Neural progenitor cell (in vitro differentiated cells): Measurements from ENCODE around the gene TRAF7. TPM values are rescaled to one million over a fixed set of nuclear protein-coding genes. Genes with fewer than 3 reads are reported as not detected.
A peak's percentile ranks its signal among the peaks of the same experiment; 100 is the strongest.

Experiments
- DNase-seq: peaks from one replicate; pipeline ENCODE4 v3.0.0-alpha.2; 2016; ENCODE audit warnings: low spot score
- H2AFZ ChIP-seq: fragments of 200-600 bp; sonication (generic); replicated peaks from 2 replicates; pipeline ENCODE4 v1.6.1; 2016; ENCODE audit warnings: antibody characterized with exemption
- H3F3A ChIP-seq: fragments of 200-600 bp; sonication (generic); 2 replicates; pipeline ENCODE4 v1.6.1; 2016; ENCODE audit warnings: antibody characterized with exemption, low read depth
- H3K27ac ChIP-seq: fragments of 200-600 bp; sonication (generic); 2 replicates; pipeline ENCODE4 v1.5.1; 2016; ENCODE audit warnings: mild to moderate bottlenecking
- H3K27me3 ChIP-seq: fragments of 200-600 bp; sonication (generic); 2 replicates; pipeline ENCODE4 v1.6.1; 2016; ENCODE audit warnings: mild to moderate bottlenecking, moderate library complexity
- H3K36me3 ChIP-seq: fragments of 200-600 bp; sonication (generic); 2 replicates; pipeline ENCODE4 v1.5.1; 2016
- H3K4me1 ChIP-seq: fragments of 200-600 bp; sonication (generic); 2 replicates; pipeline ENCODE4 v1.6.1; 2016; ENCODE audit warnings: mixed run types
- H3K4me2 ChIP-seq: fragments of 200-600 bp; sonication (generic); 2 replicates; pipeline ENCODE4 v1.6.1; 2016
- H3K4me3 ChIP-seq: fragments of 200-600 bp; sonication (generic); 2 replicates; pipeline ENCODE4 v1.5.1; 2016
- H3K79me2 ChIP-seq: fragments of 200-600 bp; sonication (generic); 2 replicates; pipeline ENCODE4 v1.6.1; 2016; ENCODE audit warnings: low read depth
- H3K9ac ChIP-seq: fragments of 200-600 bp; sonication (generic); 2 replicates; pipeline ENCODE4 v1.6.1; 2016
- H3K9me3 ChIP-seq: fragments of 200-600 bp; sonication (generic); 2 replicates; pipeline ENCODE4 v1.5.1; 2016; ENCODE audit warnings: low read depth
- H4K20me1 ChIP-seq: fragments of 200-600 bp; sonication (generic); 2 replicates; pipeline ENCODE4 v1.6.1; 2016; ENCODE audit warnings: low read depth
- H3K27ac Mint-ChIP-seq: 3 replicates; pipeline ENCODE4 v1.8.0; 2021; ENCODE audit warnings: mixed read lengths
- H3K27me3 Mint-ChIP-seq: 2 replicates; pipeline ENCODE4 v1.8.0; 2022; ENCODE audit warnings: low read depth, mild to moderate bottlenecking, inconsistent platforms, moderate library complexity, mixed read lengths; ENCODE audit not compliant: insufficient read depth
- H3K36me3 Mint-ChIP-seq: 3 replicates; pipeline ENCODE4 v1.8.0; 2021; ENCODE audit warnings: mixed read lengths
- H3K4me1 Mint-ChIP-seq: 3 replicates; pipeline ENCODE4 v1.8.0; 2021; ENCODE audit warnings: mixed read lengths
- H3K4me3 Mint-ChIP-seq: 3 replicates; pipeline ENCODE4 v1.8.0; 2021; ENCODE audit warnings: mild to moderate bottlenecking, moderate library complexity, mixed read lengths
- H3K9me3 Mint-ChIP-seq: 3 replicates; pipeline ENCODE4 v1.8.0; 2020; ENCODE audit warnings: mixed read lengths
- CTCF ChIP-seq: fragments of 200-600 bp; sonication (generic); IDR thresholded peaks from 2 replicates; pipeline ENCODE4 v1.5.1; 2017; ENCODE audit warnings: antibody characterized with exemption, mild to moderate bottlenecking
- EZH2 ChIP-seq: fragments of 200-600 bp; sonication (generic); IDR thresholded peaks from 2 replicates; pipeline ENCODE4 v1.6.1; 2017; ENCODE audit warnings: antibody characterized with exemption, mild to moderate bottlenecking, moderate library complexity
- EZH2phosphoT487 ChIP-seq: fragments of 200-600 bp; sonication (generic); IDR thresholded peaks from 2 replicates; pipeline ENCODE4 v1.6.1; 2017; ENCODE audit warnings: antibody characterized with exemption
- total RNA-seq: library from RNA; depleted of rRNA; stranded (reverse); fragments of >200 nt; gene quantifications from 2 replicates; pipeline ENCODE4 v1.2.3, GENCODE V29; 2015; ENCODE audit warnings: low replicate concordance

Gene TRAF7
- total RNA-seq, 1 donor from 2014 or later = 24.1 TPM

GRCh38 chr16:2156849-2157224 lies 1.3 kb downstream of the TRAF7 start:
- H4K20me1 ChIP-seq = peaks cover 88% of the 10 kb centered on the region
- H3K36me3 ChIP-seq = no peaks in the 10 kb centered on the region
- peak overlapping the region; percentile 94 for H3K4me3 Mint-ChIP-seq
- peak overlapping the region; percentile 92 for H3K4me2 ChIP-seq
- no peak overlapping the region for H3K9ac ChIP-seq
- H3K27ac ChIP-seq = no peak overlapping the region
- no peaks in the 10 kb centered on the region for H3K9me3 Mint-ChIP-seq
- peaks cover 2% of the 10 kb centered on the region for H3K36me3 Mint-ChIP-seq
- peak overlapping the region; percentile 42 for H3K27ac Mint-ChIP-seq
- no peaks in the 10 kb centered on the region for H3K9me3 ChIP-seq
- H3K27me3 Mint-ChIP-seq = peaks cover 4% of the 10 kb centered on the region
- TF ChIP-seq EZH2phosphoT487 (no peak), CTCF (no peak), EZH2 (no peak)
- peaks cover 40% of the 10 kb centered on the region for H3F3A ChIP-seq
- no peak for DNase-seq
- H3K4me1 Mint-ChIP-seq = peaks cover 45% of the 10 kb centered on the region
- peaks cover 91% of the 10 kb centered on the region for H3K79me2 ChIP-seq
- H2AFZ ChIP-seq = no peak overlapping the region
- peak overlapping the region; percentile 84 for H3K4me3 ChIP-seq
- no peaks in the 10 kb centered on the region for H3K27me3 ChIP-seq
- H3K4me1 ChIP-seq = peaks cover 43% of the 10 kb centered on the region

DNA sequence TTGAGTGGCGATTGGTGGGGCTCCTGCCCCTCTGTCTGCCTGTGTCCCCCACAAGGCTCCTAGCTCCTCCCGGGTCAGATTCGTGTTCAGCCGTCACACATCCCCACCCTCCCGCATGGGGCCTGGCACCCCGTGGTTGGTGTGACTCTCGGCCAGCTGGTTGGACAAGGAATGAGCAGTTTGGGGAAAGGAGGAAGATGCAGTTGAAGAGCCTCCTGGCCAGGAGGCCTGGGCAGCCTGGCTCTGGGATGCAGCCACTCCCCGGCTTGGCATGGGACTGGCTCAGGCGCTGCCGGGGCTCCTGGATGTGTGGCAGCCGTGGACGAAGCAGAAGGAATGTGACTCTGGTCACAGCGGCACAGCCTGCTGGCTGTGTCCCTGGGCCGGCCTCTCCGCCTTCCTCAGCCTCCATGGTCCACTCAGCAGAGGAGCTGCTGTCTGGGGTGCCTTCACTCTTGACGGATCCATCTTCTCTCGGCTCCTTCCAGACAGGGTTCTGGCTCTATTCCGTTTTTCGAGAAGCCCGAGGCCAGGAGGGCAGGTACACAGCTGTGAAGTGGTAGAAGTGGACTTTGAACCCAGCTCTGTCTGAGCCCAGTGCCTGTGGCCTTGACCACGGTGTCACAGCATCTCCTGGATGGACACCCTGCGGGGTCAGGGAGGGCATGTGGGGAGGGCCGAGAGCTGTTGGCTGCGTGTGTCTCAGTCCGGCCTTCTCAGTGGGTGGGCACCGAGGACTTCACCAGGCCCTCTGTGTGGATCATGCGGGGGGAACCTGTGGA lies 2.1 kb downstream of the TRAF7 start:
- Histone ChIP-seq H3K4me3 (no peak overlapping the region), H3F3A (peaks cover 32% of the 10 kb centered on the region), H4K20me1 (peaks cover 87% of the 10 kb centered on the region), H3K79me2 (peaks cover 91% of the 10 kb centered on the region), H3K9ac (no peak overlapping the region), H3K27ac (no peak overlapping the region), H3K4me1 (peaks cover 41% of the 10 kb centered on the region), H3K9me3 (no peaks in the 10 kb centered on the region), H3K4me2 (no peak overlapping the region), H3K27me3 (no peaks in the 10 kb centered on the region), H2AFZ (no peak overlapping the region), H3K36me3 (no peaks in the 10 kb centered on the region)
- H3K27ac Mint-ChIP-seq = peak overlapping the region; percentile 42
- H3K4me3 Mint-ChIP-seq = peak overlapping the region; percentile 94
- peaks cover 2% of the 10 kb centered on the region for H3K36me3 Mint-ChIP-seq
- TF ChIP-seq EZH2 = no peak
- TF ChIP-seq CTCF = no peak
- no peak for TF ChIP-seq EZH2phosphoT487
- H3K4me1 Mint-ChIP-seq = peaks cover 43% of the 10 kb centered on the region
- DNase-seq = no peak
- H3K9me3 Mint-ChIP-seq = no peaks in the 10 kb centered on the region
- peaks cover 4% of the 10 kb centered on the region for H3K27me3 Mint-ChIP-seq

DNA sequence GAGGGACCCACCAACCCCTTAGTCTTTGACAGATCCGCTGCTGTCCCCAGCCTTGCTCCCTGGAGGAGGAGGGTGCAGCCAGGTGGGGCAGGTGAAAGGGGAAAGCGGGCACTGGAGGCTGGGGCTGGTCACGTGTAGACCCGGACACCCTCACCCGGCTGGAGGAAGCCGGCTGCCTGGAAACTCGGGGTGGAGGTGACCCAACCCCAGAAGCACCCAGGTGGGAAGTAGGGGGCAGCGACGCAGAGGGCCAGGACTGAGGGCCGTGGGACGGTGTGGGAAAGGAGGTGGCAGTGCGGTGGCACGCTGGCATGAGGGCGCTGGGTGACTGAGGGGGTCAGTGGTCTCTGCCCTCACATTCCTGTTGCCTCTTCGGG lies 2.7 kb downstream of the TRAF7 start:
- H3K9ac ChIP-seq = no peak overlapping the region
- H3K4me1 Mint-ChIP-seq = peaks cover 43% of the 10 kb centered on the region
- no peak overlapping the region for H3K27ac Mint-ChIP-seq
- no peak for DNase-seq
- H3K27me3 ChIP-seq = no peaks in the 10 kb centered on the region
- no peak overlapping the region for H3K4me3 ChIP-seq
- peaks cover 2% of the 10 kb centered on the region for H3K36me3 Mint-ChIP-seq
- H2AFZ ChIP-seq = no peak overlapping the region
- H3K4me2 ChIP-seq = no peak overlapping the region
- peaks cover 5% of the 10 kb centered on the region for H3K27me3 Mint-ChIP-seq
- peaks cover 89% of the 10 kb centered on the region for H3K79me2 ChIP-seq
- no peaks in the 10 kb centered on the region for H3K9me3 ChIP-seq
- TF ChIP-seq EZH2 (no peak), EZH2phosphoT487 (no peak), CTCF (no peak)
- H3K4me3 Mint-ChIP-seq = peak overlapping the region; percentile 94
- H3K4me1 ChIP-seq = peaks cover 35% of the 10 kb centered on the region
- H3K27ac ChIP-seq = no peak overlapping the region
- no peaks in the 10 kb centered on the region for H3K9me3 Mint-ChIP-seq
- peaks cover 26% of the 10 kb centered on the region for H3F3A ChIP-seq
- peaks cover 87% of the 10 kb centered on the region for H4K20me1 ChIP-seq
- no peaks in the 10 kb centered on the region for H3K36me3 ChIP-seq
